GM15510 (cell line): ENCODE data around the gene TLN1.

Source experiments
- POLR2A ChIP-seq: IDR thresholded peaks from 3 replicates; pipeline ENCODE4 v1.6.1; 2011; ENCODE audit warnings: borderline replicate concordance; ENCODE audit not compliant: insufficient read length; ENCODE audit errors: extremely low read depth

TLN1 gene

DNA sequence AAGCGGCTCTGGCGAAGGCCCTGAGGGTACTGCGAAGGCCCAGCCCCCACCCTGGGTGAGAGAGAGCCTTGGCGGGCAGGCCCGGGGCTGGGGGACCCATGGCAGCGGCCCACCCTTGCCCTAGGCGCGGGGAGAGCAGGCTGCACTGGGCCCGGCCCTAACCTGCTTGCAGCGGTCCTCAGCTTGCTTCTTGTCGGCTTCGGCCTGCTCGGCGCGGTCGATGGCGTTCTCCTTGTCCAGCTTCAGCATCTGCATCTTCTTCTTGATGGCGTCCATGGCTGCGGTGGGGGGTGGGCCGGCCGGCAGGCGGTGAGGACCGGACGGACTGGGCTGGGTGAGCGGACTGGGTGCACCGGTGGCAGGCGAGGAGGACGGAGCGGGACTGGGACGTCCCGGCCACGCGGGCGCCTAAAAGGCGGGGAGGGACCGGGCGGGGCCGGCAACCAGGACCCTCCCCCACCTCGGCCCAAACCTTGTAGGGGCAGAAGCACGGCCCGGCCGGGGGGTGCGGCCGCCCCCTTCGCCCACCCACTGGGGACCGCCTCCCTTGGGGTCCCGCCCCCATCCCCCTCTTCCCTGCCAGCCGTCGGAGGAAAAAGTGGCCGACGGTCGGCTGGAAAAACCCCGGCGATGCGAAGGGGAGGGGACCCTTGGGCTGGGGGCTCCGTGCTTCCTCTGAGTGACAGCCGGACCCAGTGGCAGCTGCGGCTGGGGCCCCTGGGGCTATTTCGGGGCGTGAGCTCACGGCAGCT is 42.3 kb downstream of the TLN1 start, which contains the start of gene TPM2:
Gene TPM2 (minus strand): TSS at position 384 of the 752 bp plus-strand sequence. CDS start 108 bp downstream, at position 276.
- TF ChIP-seq POLR2A: no peak

GRCh38 chr9:35688558-35689541 is 43.1 kb downstream of the TLN1 start:
- no peak for TF ChIP-seq POLR2A

DNA sequence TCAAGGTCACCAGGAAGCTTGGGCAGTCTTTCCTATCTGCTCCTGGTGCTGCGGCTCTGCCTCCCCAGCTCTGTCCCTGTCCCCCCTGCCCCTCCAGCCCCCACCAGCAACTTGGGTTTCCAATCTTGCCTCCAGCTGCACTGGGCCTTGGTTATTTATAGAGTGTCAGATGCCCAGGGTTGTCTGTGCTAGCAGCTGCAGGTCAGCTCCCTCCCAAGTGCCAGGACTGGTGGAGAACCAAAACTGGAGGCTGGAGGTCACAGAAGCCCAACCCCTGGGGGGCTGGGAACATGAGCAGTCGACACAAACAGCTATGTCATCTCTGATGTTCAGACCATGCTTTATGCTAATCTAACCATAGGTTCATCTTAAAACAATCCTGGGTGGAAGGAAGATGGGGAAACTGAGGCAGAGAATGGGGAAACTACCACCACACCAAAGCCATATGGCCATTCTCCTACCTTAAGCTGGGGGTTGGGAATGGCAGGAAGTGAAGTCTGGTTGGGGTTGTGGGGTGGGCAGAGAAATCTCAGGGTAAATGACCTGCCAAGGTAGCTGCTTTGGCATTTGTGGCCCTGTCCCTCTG is 43.9 kb downstream of the TLN1 start:
- TF ChIP-seq POLR2A: no peak

DNA sequence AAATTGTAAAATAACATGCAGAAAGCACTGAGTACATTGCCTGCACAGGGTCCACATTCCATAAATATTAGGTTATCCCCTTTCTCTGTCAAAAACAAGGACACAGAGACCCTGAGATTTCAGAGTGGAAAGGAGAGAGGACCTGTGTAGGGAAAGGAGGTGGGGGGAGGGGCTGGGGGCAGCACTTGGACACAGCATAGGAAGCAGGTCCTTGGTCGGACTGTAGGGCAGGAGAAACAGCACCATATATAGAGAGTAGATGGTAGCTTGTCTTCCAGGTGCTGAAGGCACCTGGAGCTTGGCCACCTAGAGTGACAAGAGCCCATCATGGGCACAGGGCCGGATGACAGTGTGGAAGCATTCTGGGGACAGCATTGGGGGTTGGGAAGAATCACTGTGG is 44.7 kb downstream of the TLN1 start:
- no peak for TF ChIP-seq POLR2A

DNA sequence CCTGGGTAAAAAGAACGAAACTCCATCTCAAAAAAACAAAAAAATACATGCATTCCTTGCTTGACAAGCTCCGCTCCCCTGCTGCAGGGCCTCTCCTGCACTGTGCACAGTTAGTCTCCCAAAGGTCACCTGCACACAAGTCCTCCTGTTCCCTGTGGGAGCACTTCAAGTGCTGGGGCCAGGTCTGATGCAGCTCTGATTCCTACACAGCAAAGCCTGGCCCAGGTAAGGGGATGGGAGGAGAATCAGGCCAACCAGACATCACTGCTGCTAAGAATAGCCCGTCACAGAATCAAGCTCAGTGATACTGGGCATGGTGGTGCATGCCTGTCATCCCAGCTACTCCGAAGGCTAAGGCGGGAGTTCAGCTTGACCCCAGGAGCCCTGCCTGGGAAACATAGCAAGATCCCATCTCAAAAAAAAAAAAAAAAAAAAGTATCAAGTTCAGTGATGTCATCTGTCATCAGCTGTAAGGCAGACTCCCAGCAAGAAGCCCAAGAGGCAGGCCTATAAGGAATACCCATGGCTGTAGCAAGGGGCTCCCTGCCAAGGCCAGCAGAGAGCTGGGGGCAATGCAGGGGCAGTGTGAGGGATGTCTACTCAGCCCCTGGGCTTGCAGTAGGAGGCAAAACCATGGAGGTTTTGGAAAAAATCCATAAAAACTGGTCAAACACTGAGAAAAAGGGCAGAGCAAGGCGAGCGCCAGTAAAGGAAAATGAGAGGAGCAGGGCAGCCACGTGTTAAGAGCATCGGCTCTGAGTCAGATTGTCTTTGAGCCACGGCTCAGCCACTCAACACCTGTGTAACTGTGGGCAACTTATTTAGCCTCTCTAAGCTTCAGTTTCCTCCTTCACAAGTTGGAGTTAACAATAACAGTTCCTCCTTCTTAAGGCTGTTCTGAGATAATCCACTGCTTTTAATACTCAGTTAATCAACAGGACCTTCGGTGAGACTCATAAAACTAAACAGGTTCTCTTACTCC is 45.5 kb downstream of the TLN1 start:
- TF ChIP-seq POLR2A: no peak

- TF ChIP-seq POLR2A: no peak
These were observed 46.5 kb downstream of the TLN1 start for GRCh38 chr9:35685506-35685905.

- no peak for TF ChIP-seq POLR2A
These were observed 47.1 kb downstream of the TLN1 start for GRCh38 chr9:35684921-35685320.

DNA sequence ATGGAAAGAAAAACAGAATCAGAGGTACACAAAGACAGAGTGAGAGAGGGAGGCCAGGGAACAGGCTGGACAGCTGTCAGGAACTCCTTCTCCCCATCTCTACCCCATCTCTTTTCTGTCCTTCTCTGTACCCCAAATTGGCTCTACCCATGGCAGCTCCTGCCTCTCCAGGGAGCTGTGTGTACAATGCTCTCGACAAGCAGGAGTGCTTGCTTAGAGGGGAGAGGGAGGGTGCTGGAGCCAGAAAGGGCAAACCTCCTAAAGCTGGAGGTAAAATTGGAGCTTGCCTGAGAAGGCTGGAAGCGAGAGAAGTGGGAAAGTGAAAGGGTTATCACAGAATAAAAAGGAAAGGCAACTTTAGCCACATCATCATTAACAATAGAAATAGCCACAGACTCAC is 48.7 kb downstream of the TLN1 start:
- TF ChIP-seq POLR2A: no peak

GRCh38 chr9:35682520-35683315 is 49.3 kb downstream of the TLN1 start:
- TF ChIP-seq POLR2A: no peak

DNA sequence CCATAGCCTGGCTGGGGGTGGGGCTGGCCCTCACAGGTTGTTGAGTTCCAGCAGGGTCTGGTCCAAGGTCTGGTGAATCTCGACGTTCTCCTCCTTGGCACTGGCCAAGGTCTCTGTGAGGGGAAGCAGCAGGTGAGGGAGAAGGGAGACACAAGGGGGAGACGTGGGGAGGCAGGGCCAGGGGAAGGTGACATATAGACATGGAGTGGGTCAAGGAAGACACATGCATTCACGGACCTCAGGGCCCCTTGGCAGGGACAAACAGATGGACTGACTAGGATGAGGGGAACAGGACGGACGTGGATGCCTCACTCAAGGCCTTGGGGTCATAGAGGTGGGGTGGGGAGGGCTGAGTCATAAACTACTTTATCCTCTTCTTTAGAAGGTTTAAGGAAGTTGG is 49.9 kb downstream of the TLN1 start:
- TF ChIP-seq POLR2A: no peak

DNA sequence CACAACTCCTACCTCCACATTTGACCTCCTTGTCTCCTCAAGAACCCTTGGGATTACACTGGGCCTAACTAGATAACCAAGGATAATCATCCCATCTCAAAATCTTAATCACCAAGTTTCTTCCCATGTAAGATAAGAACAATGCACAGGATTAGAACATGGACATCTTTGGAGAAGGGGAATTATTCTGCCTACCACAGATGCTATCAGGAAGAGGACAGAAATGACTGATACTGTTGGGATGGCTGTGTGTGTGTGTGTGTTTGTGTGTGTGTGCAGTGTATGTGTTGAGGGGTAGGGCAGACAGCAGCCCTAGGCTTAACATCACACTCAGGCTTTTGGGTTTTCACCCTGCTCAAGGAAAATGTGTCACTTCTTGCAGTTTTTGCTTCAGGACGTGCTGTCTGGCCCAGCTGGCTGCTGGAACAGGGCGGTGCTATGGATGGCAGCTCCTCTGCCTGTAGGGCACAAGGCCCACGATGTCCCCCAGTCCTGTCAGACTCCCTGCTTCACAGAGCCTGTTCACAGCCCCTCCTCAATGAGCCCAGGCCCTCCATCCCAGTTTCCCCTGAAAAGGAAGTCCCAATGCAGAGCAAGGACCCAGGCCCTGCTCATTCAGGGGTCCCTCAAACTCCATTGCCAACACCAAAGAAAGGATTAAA is 50.5 kb downstream of the TLN1 start:
- no peak for TF ChIP-seq POLR2A

DNA sequence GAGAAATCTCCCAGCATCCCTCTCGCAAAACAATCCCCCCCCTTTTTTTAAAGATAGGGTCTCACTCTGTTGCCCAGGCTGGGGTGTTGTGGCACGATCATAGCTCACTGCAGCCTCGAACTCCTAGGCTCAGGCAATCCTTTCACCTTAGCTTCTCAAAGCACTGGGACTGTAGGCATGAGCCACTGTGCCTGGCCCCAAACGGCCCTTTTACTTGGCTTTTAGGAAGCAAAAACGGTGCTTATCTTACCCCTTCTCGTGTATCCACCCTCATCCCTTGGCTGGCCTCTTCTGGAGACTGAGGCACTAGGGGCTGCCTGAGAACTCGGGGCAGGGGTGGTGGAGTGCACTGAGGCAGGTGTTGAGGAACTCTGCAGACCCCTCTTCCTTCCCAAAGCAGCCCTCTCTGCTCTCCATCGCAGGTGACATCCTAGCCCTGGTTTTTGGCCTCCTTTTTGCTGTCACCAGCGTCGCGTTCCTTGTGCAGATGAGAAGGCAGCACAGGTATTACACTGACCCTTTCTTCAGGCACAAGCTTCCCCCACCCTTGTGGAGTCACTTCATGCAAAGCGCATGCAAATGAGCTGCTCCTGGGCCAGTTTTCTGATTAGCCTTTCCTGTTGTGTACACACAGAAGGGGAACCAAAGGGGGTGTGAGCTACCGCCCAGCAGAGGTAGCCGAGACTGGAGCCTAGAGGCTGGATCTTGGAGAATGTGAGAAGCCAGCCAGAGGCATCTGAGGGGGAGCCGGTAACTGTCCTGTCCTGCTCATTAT is 51.5 kb downstream of the TLN1 start:
- TF ChIP-seq POLR2A: no peak
